ENCODE results near the gene EVA1C.

GRCh38 chr21:32483293-32483595 is 70.7 kb downstream of the EVA1C start:
- no peak for TF ChIP-seq CTCF (conservative IDR thresholded peaks at IDR 0.05; ENCODE audit: low read depth in 2 of 2)
- TF ChIP-seq POLR2AphosphoS5 (IDR thresholded peaks at IDR 0.05; ENCODE audit: low read depth): no peak
- no peak for TF ChIP-seq REST (IDR thresholded peaks at IDR 0.05; ENCODE audit: unreplicated experiment)
- no peak for TF ChIP-seq CREB1 (CRISPR knock-in tag; IDR thresholded peaks at IDR 0.05; ENCODE audit: low read depth)
- no peak for TF ChIP-seq ZNF114 (CRISPR knock-in tag; IDR thresholded peaks at IDR 0.05)
- TF ChIP-seq EZH2 (IDR thresholded peaks at IDR 0.05; ENCODE audit: low read depth, unreplicated experiment): no peak
- TF ChIP-seq EZH2phosphoT487 (IDR thresholded peaks at IDR 0.05; ENCODE audit: unreplicated experiment): no peak
- no peak for TF ChIP-seq ZNF462 (CRISPR knock-in tag; IDR thresholded peaks at IDR 0.05)
- no peak for TF ChIP-seq ETS1 (IDR thresholded peaks at IDR 0.05)
- TF ChIP-seq STAT1 (IDR thresholded peaks at IDR 0.05; ENCODE audit: unreplicated experiment): no peak
